ENCODE data around the gene CD82.

DNA sequence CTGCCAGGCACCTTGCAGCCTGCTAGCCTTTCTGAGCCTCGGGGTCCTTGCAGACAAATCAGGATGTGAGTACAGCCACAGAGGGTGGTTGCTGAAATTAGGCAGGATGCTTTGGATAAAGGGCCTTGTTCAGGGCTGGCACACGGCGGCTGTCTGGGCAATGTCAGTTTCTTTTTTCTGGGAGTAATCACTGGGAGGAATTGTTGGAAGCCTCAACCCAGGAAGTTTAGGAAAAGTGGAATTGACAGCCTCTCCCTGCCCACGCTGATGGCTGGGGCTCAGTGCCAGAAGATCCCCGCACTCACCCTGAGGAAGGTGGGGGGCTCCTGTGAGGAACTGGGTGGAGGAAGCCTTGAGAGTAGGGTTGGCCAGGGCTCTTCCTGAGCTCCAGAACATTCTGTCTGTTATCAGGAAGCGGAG lies 37.4 kb downstream of the CD82 start:
- no peak for TF ChIP-seq ZNF24 (IDR thresholded peaks at IDR 0.05)
- TF ChIP-seq, protein P1, sequence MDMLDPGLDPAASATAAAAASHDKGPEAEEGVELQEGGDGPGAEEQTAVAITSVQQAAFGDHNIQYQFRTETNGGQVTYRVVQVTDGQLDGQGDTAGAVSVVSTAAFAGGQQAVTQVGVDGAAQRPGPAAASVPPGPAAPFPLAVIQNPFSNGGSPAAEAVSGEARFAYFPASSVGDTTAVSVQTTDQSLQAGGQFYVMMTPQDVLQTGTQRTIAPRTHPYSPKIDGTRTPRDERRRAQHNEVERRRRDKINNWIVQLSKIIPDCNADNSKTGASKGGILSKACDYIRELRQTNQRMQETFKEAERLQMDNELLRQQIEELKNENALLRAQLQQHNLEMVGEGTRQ (IDR thresholded peaks at IDR 0.05; ENCODE audit: low read depth, low read length): no peak
- TF ChIP-seq, protein P1 (CRISPR knock-in tag; IDR thresholded peaks at IDR 0.05; ENCODE audit: borderline replicate concordance): no peak
- TF ChIP-seq, protein P2, sequence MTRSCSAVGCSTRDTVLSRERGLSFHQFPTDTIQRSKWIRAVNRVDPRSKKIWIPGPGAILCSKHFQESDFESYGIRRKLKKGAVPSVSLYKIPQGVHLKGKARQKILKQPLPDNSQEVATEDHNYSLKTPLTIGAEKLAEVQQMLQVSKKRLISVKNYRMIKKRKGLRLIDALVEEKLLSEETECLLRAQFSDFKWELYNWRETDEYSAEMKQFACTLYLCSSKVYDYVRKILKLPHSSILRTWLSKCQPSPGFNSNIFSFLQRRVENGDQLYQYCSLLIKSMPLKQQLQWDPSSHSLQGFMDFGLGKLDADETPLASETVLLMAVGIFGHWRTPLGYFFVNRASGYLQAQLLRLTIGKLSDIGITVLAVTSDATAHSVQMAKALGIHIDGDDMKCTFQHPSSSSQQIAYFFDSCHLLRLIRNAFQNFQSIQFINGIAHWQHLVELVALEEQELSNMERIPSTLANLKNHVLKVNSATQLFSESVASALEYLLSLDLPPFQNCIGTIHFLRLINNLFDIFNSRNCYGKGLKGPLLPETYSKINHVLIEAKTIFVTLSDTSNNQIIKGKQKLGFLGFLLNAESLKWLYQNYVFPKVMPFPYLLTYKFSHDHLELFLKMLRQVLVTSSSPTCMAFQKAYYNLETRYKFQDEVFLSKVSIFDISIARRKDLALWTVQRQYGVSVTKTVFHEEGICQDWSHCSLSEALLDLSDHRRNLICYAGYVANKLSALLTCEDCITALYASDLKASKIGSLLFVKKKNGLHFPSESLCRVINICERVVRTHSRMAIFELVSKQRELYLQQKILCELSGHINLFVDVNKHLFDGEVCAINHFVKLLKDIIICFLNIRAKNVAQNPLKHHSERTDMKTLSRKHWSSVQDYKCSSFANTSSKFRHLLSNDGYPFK (CRISPR knock-in tag; IDR thresholded peaks at IDR 0.05; ENCODE audit: borderline replicate concordance): no peak
- TF ChIP-seq SIX4 (CRISPR knock-in tag; IDR thresholded peaks at IDR 0.05): no peak
- no peak for TF ChIP-seq HBP1 (CRISPR knock-in tag; IDR thresholded peaks at IDR 0.05; ENCODE audit: low read depth)
- TF ChIP-seq ZNF251 (CRISPR knock-in tag; IDR thresholded peaks at IDR 0.05): no peak
- TF ChIP-seq CHD4 (IDR thresholded peaks at IDR 0.05; ENCODE audit: borderline replicate concordance, low read length): no peak
- no peak for TF ChIP-seq ZFX (CRISPR knock-in tag; IDR thresholded peaks at IDR 0.05; ENCODE audit: low read depth)
- no peak for TF ChIP-seq ISX (CRISPR knock-in tag; conservative IDR thresholded peaks at IDR 0.05)
- TF ChIP-seq EZH2 (conservative IDR thresholded peaks at IDR 0.05; ENCODE audit: low read depth, low read length): no peak
- no peak for TF ChIP-seq ZNF780A (CRISPR knock-in tag; IDR thresholded peaks at IDR 0.05)
